NCI-H2227 treated with DMSO at 0.1 percent for 48 hours (cell line): ENCODE measurements around the gene PRDM16.

ENCODE experiments used
- DNase-seq: peaks from one replicate; lab custom pipeline; 2025; lab: John Stamatoyannopoulos, UW

PRDM16 gene

GRCh38 chr1:3141129-3141528 is 72.1 kb downstream of the PRDM16 start:
- DNase-seq = no peak

- DNase-seq = no peak
Measured at GRCh38 chr1:3141836-3142235, 72.8 kb downstream of the PRDM16 start.

GRCh38 chr1:3142236-3142635 is 73.2 kb downstream of the PRDM16 start:
- DNase-seq = no peak

GRCh38 chr1:3142751-3143150 is 73.7 kb downstream of the PRDM16 start:
- no peak for DNase-seq

GRCh38 chr1:3145532-3146325 is 76.7 kb downstream of the PRDM16 start:
- DNase-seq = no peak

- DNase-seq = no peak
Measured at GRCh38 chr1:3146458-3146857, 77.5 kb downstream of the PRDM16 start.

- DNase-seq = no peak
Measured at GRCh38 chr1:3146907-3147306, 77.9 kb downstream of the PRDM16 start.

GRCh38 chr1:3148171-3148570 is 79.2 kb downstream of the PRDM16 start:
- no peak for DNase-seq

GRCh38 chr1:3149277-3149676 is 80.3 kb downstream of the PRDM16 start:
- no peak for DNase-seq

- DNase-seq = no peak
Measured at GRCh38 chr1:3151456-3151855, 82.5 kb downstream of the PRDM16 start.

GRCh38 chr1:3152143-3152542 is 83.1 kb downstream of the PRDM16 start:
- no peak for DNase-seq

GRCh38 chr1:3153197-3153596 is 84.2 kb downstream of the PRDM16 start:
- DNase-seq = no peak

GRCh38 chr1:3153902-3154795 is 85.1 kb downstream of the PRDM16 start:
- no peak for DNase-seq

GRCh38 chr1:3155056-3155925 is 86.3 kb downstream of the PRDM16 start:
- DNase-seq = no peak

- DNase-seq = no peak
Measured at GRCh38 chr1:3155926-3156220, 86.9 kb downstream of the PRDM16 start.

- no peak for DNase-seq
Measured at GRCh38 chr1:3156936-3157335, 87.9 kb downstream of the PRDM16 start.

GRCh38 chr1:3158347-3158746 is 89.3 kb downstream of the PRDM16 start:
- DNase-seq = no peak

- DNase-seq = no peak
Measured at GRCh38 chr1:3159121-3159520, 90.1 kb downstream of the PRDM16 start.

GRCh38 chr1:3159996-3160395 is 91.0 kb downstream of the PRDM16 start:
- DNase-seq = no peak

- DNase-seq = no peak
Measured at GRCh38 chr1:3160647-3161145, 91.7 kb downstream of the PRDM16 start.

- no peak for DNase-seq
Measured at GRCh38 chr1:3161176-3161840, 92.3 kb downstream of the PRDM16 start.
